Loucy (cell line): ENCODE data around the gene SCFD2.

Experiments
- H2AFZ ChIP-seq: fragments of 200-600 bp; sonication (generic); 2 replicates; pipeline ENCODE4 v1.6.0; 2016; ENCODE audit warnings: antibody characterized with exemption, mild to moderate bottlenecking, low read length, moderate library complexity
- H3F3A ChIP-seq: fragments of 200-600 bp; 2 replicates; pipeline ENCODE4 v1.6.0; 2016; ENCODE audit warnings: antibody characterized with exemption, low read depth, mild to moderate bottlenecking
- H3K27me3 ChIP-seq: fragments of 200-600 bp; sonication (generic); 2 replicates; pipeline ENCODE4 v1.6.1; 2014; ENCODE audit warnings: low read length, mild to moderate bottlenecking; ENCODE audit not compliant: insufficient read depth, poor library complexity, severe bottlenecking
- H3K36me3 ChIP-seq: fragments of 200-600 bp; sonication (generic); 2 replicates; pipeline ENCODE4 v1.6.1; 2016; ENCODE audit warnings: low read length; ENCODE audit not compliant: insufficient read depth
- H3K4me1 ChIP-seq: fragments of 200-600 bp; sonication (generic); 2 replicates; pipeline ENCODE4 v1.5.1; 2014; ENCODE audit warnings: low read length, mild to moderate bottlenecking; ENCODE audit not compliant: insufficient read depth, poor library complexity, severe bottlenecking
- H3K4me2 ChIP-seq: fragments of 200-600 bp; sonication (generic); 2 replicates; pipeline ENCODE4 v1.6.0; 2014; ENCODE audit warnings: antibody characterized with exemption, low read length, low read depth, mild to moderate bottlenecking; ENCODE audit not compliant: poor library complexity, severe bottlenecking
- H3K4me3 ChIP-seq: fragments of 200-600 bp; sonication (generic); 2 replicates; pipeline ENCODE4 v1.5.1; 2014; ENCODE audit warnings: low read length, mild to moderate bottlenecking, mixed read lengths; ENCODE audit not compliant: poor library complexity, severe bottlenecking
- H3K79me2 ChIP-seq: fragments of 200-600 bp; sonication (generic); 2 replicates; pipeline ENCODE4 v1.6.1; 2014; ENCODE audit warnings: low read length; ENCODE audit not compliant: insufficient read depth
- H3K9ac ChIP-seq: fragments of 200-600 bp; sonication (generic); 2 replicates; pipeline ENCODE4 v1.6.0; 2014; ENCODE audit warnings: mild to moderate bottlenecking, low read depth, low read length, moderate library complexity; ENCODE audit not compliant: poor library complexity, severe bottlenecking
- H3K9me2 ChIP-seq: fragments of 200-600 bp; sonication (generic); replicated peaks from 2 replicates; pipeline ENCODE4 v1.6.1; 2016; ENCODE audit warnings: low read depth, low read length, mixed read lengths
- H3K9me3 ChIP-seq: fragments of 200-600 bp; sonication (generic); 2 replicates; pipeline ENCODE4 v1.6.1; 2014; ENCODE audit warnings: mild to moderate bottlenecking, antibody characterized with exemption, low read length, low read depth; ENCODE audit not compliant: insufficient read depth
- H4K20me1 ChIP-seq: fragments of 200-600 bp; sonication (generic); 2 replicates; pipeline ENCODE4 v1.6.0; 2014; ENCODE audit warnings: antibody characterized with exemption, low read length, mild to moderate bottlenecking; ENCODE audit not compliant: insufficient read depth, poor library complexity, severe bottlenecking
- CTCF ChIP-seq: fragments of 200-600 bp; sonication (generic); conservative IDR thresholded peaks from 2 replicates; pipeline ENCODE4 v1.5.1; 2014; ENCODE audit warnings: mild to moderate bottlenecking, antibody characterized with exemption, low read length
- EZH2phosphoT487 ChIP-seq: fragments of 200-600 bp; IDR thresholded peaks from 2 replicates; pipeline ENCODE4 v1.6.1; 2018; ENCODE audit warnings: antibody characterized with exemption, mild to moderate bottlenecking, moderate library complexity, borderline replicate concordance

The SCFD2 gene

GRCh38 chr4:52880994-52881393 lies 484.9 kb downstream of the SCFD2 start:
- Histone ChIP-seq H3K9me3 (peaks cover 2% of the 10 kb centered on the region; the same call in 1 of the 2 replicates), H3K4me1 (peaks cover 14% of the 10 kb centered on the region), H3K79me2 (no peaks in the 10 kb centered on the region), H2AFZ (no peak overlapping the region), H3K9ac (no peak overlapping the region), H3K9me2 (no peaks in the 10 kb centered on the region), H4K20me1 (no peaks in the 10 kb centered on the region), H3K4me2 (no peak overlapping the region), H3K36me3 (no peaks in the 10 kb centered on the region), H3K27me3 (no peaks in the 10 kb centered on the region), H3K4me3 (no peak overlapping the region), H3F3A (no peaks in the 10 kb centered on the region)
- TF ChIP-seq EZH2phosphoT487 (no peak), CTCF (no peak)

GRCh38 chr4:52879471-52879870 lies 486.4 kb downstream of the SCFD2 start:
- Histone ChIP-seq H3K27me3 (no peaks in the 10 kb centered on the region), H3K4me2 (no peak overlapping the region), H3K9me3 (no peaks in the 10 kb centered on the region), H3K36me3 (no peaks in the 10 kb centered on the region), H3K4me3 (no peak overlapping the region), H3F3A (no peaks in the 10 kb centered on the region), H3K4me1 (peaks cover 16% of the 10 kb centered on the region), H3K79me2 (no peaks in the 10 kb centered on the region), H3K9ac (no peak overlapping the region), H4K20me1 (no peaks in the 10 kb centered on the region), H2AFZ (no peak overlapping the region), H3K9me2 (no peaks in the 10 kb centered on the region)
- TF ChIP-seq EZH2phosphoT487 = no peak
- TF ChIP-seq CTCF = no peak

- Histone ChIP-seq H3K9me2 (no peaks in the 10 kb centered on the region), H3K79me2 (no peaks in the 10 kb centered on the region), H3K4me1 (peaks cover 16% of the 10 kb centered on the region), H3K4me3 (no peak overlapping the region), H3K4me2 (no peak overlapping the region), H3K9ac (no peak overlapping the region), H4K20me1 (no peaks in the 10 kb centered on the region), H3K27me3 (no peaks in the 10 kb centered on the region), H3F3A (no peaks in the 10 kb centered on the region), H3K9me3 (no peaks in the 10 kb centered on the region), H2AFZ (no peak overlapping the region), H3K36me3 (no peaks in the 10 kb centered on the region)
- no peak for TF ChIP-seq CTCF
- TF ChIP-seq EZH2phosphoT487 = no peak
Observed at GRCh38 chr4:52877694-52878093, 488.2 kb downstream of the SCFD2 start.
